ENCODE results near the gene IPO9.

DNA sequence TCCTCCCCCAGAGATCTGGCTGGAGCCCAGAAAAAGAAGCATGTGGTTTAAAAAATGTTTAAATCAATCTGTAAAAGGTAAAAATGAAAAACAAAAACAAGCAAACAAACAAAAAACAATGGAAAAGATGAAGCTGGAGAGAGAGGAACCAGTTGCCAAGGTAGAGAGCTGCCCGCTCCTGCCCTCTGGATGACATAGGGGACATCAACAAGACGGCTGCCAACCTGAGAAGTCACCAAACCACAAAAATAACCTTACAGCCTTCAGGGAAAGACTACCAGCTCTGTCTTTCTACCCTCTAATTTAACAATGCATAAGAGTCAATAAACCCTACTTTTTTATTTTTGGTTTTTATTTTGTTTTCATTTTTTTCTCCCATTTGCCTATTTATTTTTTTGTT is 8.5 kb upstream of the IPO9 start:
- TF ChIP-seq, protein P1, sequence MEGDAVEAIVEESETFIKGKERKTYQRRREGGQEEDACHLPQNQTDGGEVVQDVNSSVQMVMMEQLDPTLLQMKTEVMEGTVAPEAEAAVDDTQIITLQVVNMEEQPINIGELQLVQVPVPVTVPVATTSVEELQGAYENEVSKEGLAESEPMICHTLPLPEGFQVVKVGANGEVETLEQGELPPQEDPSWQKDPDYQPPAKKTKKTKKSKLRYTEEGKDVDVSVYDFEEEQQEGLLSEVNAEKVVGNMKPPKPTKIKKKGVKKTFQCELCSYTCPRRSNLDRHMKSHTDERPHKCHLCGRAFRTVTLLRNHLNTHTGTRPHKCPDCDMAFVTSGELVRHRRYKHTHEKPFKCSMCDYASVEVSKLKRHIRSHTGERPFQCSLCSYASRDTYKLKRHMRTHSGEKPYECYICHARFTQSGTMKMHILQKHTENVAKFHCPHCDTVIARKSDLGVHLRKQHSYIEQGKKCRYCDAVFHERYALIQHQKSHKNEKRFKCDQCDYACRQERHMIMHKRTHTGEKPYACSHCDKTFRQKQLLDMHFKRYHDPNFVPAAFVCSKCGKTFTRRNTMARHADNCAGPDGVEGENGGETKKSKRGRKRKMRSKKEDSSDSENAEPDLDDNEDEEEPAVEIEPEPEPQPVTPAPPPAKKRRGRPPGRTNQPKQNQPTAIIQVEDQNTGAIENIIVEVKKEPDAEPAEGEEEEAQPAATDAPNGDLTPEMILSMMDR (IDR thresholded peaks at IDR 0.05; ENCODE audit: insufficient read depth, low read length): no peak
- no peak for TF ChIP-seq SPI1 (IDR thresholded peaks at IDR 0.05; ENCODE audit: borderline replicate concordance, low read depth)
- TF ChIP-seq, protein P2, sequence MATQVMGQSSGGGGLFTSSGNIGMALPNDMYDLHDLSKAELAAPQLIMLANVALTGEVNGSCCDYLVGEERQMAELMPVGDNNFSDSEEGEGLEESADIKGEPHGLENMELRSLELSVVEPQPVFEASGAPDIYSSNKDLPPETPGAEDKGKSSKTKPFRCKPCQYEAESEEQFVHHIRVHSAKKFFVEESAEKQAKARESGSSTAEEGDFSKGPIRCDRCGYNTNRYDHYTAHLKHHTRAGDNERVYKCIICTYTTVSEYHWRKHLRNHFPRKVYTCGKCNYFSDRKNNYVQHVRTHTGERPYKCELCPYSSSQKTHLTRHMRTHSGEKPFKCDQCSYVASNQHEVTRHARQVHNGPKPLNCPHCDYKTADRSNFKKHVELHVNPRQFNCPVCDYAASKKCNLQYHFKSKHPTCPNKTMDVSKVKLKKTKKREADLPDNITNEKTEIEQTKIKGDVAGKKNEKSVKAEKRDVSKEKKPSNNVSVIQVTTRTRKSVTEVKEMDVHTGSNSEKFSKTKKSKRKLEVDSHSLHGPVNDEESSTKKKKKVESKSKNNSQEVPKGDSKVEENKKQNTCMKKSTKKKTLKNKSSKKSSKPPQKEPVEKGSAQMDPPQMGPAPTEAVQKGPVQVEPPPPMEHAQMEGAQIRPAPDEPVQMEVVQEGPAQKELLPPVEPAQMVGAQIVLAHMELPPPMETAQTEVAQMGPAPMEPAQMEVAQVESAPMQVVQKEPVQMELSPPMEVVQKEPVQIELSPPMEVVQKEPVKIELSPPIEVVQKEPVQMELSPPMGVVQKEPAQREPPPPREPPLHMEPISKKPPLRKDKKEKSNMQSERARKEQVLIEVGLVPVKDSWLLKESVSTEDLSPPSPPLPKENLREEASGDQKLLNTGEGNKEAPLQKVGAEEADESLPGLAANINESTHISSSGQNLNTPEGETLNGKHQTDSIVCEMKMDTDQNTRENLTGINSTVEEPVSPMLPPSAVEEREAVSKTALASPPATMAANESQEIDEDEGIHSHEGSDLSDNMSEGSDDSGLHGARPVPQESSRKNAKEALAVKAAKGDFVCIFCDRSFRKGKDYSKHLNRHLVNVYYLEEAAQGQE (IDR thresholded peaks at IDR 0.05; ENCODE audit: insufficient replicate concordance, low read depth): no peak
